HT-29 (cell line): ENCODE results near the gene SH2D3C. TPM values are rescaled to one million over a fixed set of nuclear protein-coding genes. Genes with fewer than 3 reads are reported as not detected.
"Not testable (repeated sequence)": the region's sequence is repeated elsewhere in the genome, so short reads cannot be mapped to it uniquely, and the experiment has no call there.

Experiments
- DNase-seq: peaks from one replicate; pipeline ENCODE4 v3.0.0-alpha.2; 2015; ENCODE audit warnings: low spot score
- total RNA-seq: library from RNA; depleted of rRNA; stranded (reverse); fragments of >200 nt; shearing (Covaris generic); gene quantifications from 2 replicates; pipeline ENCODE4 v1.2.3, GENCODE V29; 2014

Gene SH2D3C
- total RNA-seq, 1 experiment from 2014 or later = not detected

- peak; percentile 79 for DNase-seq
Measured at GRCh38 chr9:127785933-127786772, 7.7 kb upstream of the SH2D3C start, which contains the start of gene CDK9. CDK9 (plus strand) TSS chr9:127786034; CDS start chr9:127786149, 115 bp downstream.

- DNase-seq = peak; percentile 78
Measured at GRCh38 chr9:127785023-127785932, 6.8 kb upstream of the SH2D3C start.

GRCh38 chr9:127783111-127784008, 4.9 kb upstream of the SH2D3C start:
- no peak for DNase-seq

GRCh38 chr9:127781806-127782205, 3.3 kb upstream of the SH2D3C start:
- DNase-seq = no peak

GRCh38 chr9:127780909-127781308, 2.4 kb upstream of the SH2D3C start:
- DNase-seq = not testable (repeated sequence)

GRCh38 chr9:127780126-127780885, 1.8 kb upstream of the SH2D3C start:
- DNase-seq = no peak

- DNase-seq = no peak
Measured at GRCh38 chr9:127779136-127779981, 893 bp upstream of the SH2D3C start.

- no peak for DNase-seq
Measured at GRCh38 chr9:127777368-127777980, 992 bp downstream of the SH2D3C start.

GRCh38 chr9:127776924-127777289, 1.6 kb downstream of the SH2D3C start:
- no peak for DNase-seq

- no peak for DNase-seq
Measured at GRCh38 chr9:127776195-127776923, 2.1 kb downstream of the SH2D3C start.

GRCh38 chr9:127773981-127774380, 4.5 kb downstream of the SH2D3C start:
- DNase-seq = no peak

GRCh38 chr9:127773272-127773671, 5.2 kb downstream of the SH2D3C start:
- DNase-seq = no peak

- DNase-seq = no peak
Measured at GRCh38 chr9:127772603-127773002, 5.9 kb downstream of the SH2D3C start.

- DNase-seq = no peak
Measured at GRCh38 chr9:127771570-127772189, 6.8 kb downstream of the SH2D3C start.

- peak; percentile 96 for DNase-seq
Measured at GRCh38 chr9:127770905-127771569, 7.4 kb downstream of the SH2D3C start.

- DNase-seq = no peak
Measured at GRCh38 chr9:127770583-127770904, 7.9 kb downstream of the SH2D3C start.

- DNase-seq = no peak
Measured at GRCh38 chr9:127769929-127770582, 8.4 kb downstream of the SH2D3C start.
